Fibroblast of skin of right biceps (primary cell): ENCODE measurements around the gene HS6ST3.

Experiments
- DNase-seq: peaks from one replicate; pipeline ENCODE4 v3.0.0-alpha.2; 2013

The HS6ST3 gene

GRCh38 chr13:96803456-96804100, 713.7 kb downstream of the HS6ST3 start:
- no peak for DNase-seq

GRCh38 chr13:96804174-96804573, 714.3 kb downstream of the HS6ST3 start:
- no peak for DNase-seq

- DNase-seq, result no peak
Observed at GRCh38 chr13:96806746-96807145, 716.8 kb downstream of the HS6ST3 start.

- no peak for DNase-seq
Observed at GRCh38 chr13:96809366-96810096, 719.6 kb downstream of the HS6ST3 start.

- DNase-seq, result no peak
Observed at GRCh38 chr13:96810104-96810503, 720.2 kb downstream of the HS6ST3 start.

DNA sequence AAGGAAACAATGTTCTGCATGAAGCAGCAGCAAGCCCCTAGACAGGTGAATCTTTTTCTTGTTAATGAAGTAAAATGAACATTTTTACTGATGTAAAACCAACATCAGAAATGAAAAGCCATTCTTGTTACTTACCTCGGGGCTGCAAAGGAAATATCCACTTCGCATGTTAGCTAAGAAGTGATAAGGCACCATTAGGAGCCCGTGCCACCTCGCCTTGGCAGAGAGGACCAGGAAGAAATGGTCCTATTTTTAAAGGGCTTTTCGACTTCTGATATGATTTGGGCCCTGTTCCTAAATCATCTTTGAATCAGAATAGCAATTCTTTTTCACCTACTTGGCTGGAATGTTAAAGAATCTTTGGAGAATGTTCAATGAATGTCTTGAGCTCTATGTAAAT, 721.1 kb downstream of the HS6ST3 start:
- no peak for DNase-seq

GRCh38 chr13:96816261-96816660, 726.4 kb downstream of the HS6ST3 start:
- peak; percentile 37 for DNase-seq

GRCh38 chr13:96816874-96817273, 727.0 kb downstream of the HS6ST3 start:
- DNase-seq, result no peak

DNA sequence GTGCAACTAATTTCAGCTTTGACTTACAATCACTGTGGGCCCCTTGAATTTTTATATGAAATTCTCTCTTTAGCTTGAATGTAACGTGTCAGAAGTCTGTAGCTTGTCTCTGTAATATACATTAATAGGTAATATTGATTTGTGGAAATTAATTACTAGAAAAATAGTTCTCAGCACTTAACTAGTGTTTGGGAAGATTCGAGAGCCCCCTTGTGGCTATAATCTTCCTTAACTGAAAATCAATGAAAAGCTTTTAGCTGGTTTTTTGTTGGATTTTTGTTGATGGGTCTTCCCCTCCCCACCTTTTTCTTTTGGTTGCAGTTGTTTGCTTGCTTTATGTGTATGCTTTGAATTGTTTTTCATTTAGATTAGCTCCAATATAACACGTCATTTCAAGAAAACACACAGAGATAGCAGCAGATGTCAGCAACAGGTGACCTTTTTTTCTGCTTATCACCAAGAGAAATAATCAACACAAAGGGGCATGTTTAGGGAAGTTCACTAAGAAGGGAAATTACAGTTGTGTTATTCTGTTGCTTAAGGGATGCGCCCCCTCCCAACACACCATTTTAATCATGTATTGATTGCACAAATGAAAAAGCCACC, 727.5 kb downstream of the HS6ST3 start:
- no peak for DNase-seq

DNA sequence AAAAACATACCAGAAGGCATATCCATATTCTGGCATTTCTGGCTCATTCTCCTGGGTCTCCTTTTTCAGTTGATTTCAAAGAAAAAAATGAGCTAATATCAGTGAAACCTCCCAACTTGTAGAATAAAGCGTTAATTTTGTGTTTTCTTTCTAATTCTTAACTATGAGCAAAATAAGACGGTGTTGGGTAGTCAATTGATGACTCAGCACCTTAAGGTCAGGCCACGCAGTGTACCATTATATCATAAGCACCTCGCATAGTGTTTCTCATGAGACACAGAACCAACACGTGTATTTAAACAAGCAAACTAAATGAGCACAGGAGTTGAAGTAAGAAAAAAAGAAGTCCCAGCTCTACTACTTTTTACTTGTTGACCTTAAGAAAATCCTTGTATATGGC, 729.5 kb downstream of the HS6ST3 start:
- DNase-seq, result no peak

- DNase-seq, result peak; percentile 85
Observed at GRCh38 chr13:96821381-96821780, 731.5 kb downstream of the HS6ST3 start.

GRCh38 chr13:96821971-96822370, 732.1 kb downstream of the HS6ST3 start:
- DNase-seq, result no peak

GRCh38 chr13:96822895-96823294, 733.0 kb downstream of the HS6ST3 start:
- DNase-seq, result peak; percentile 43

GRCh38 chr13:96824140-96824539, 734.2 kb downstream of the HS6ST3 start:
- DNase-seq, result peak; percentile 20

DNA sequence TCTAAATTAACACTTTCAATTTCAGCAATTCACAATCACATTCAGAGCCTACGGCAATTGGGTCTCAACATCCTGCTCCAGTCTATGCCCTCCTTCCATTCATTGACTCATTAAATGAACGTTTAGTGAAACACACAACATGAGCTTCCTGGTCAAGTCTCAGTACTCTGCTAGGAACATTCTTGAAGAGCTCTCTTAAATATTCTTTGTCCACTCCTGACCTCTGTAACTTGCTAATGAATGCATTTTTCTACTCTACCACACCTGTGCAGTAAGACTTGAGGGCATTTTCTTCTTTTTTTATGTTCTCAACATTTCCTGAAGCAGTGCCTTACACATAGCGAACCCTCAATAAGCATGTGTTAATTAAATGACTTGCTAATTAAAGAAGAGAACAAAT, 735.7 kb downstream of the HS6ST3 start:
- no peak for DNase-seq

GRCh38 chr13:96834626-96835025, 744.7 kb downstream of the HS6ST3 start:
- no peak for DNase-seq

GRCh38 chr13:96835546-96835945, 745.6 kb downstream of the HS6ST3 start:
- no peak for DNase-seq

DNA sequence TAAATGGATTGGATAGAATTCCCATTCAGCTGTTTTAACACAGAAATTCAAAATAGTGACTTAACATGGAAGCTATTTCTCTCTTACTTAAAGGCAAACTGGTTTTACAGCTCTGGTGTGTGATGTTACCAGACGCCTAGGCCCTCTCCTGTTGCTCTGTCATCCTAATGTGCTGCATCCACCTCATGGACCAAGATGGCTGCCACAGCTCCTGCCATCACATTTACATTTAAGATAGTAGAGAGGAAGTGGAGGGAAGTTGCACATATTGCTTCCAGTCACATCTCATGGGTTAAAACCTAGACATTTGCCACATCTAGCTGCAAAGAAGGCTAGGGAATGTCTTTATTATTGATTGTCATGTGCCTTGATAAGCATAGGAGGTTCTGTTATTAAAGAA, 746.8 kb downstream of the HS6ST3 start:
- DNase-seq, result no peak

- DNase-seq, result no peak
Observed at GRCh38 chr13:96837809-96838208, 747.9 kb downstream of the HS6ST3 start.

DNA sequence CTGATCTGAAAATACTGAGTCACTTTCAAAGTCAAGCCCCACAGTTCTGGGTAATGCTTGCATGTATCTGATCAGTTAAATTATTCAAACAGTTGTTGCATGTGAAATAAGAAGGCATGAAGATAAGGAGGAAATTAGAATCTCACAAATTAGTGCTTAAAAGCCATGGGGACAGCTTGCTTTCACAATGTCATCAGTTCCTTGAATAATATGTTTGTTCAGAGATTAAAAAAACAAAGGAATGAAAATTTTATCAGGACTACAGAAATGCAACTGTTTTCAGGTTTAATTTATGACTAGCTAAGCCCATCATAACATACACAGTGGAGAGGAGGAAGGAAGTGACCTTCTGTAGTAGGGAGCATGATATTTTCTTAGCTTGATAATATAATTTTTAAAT, 754.3 kb downstream of the HS6ST3 start:
- DNase-seq, result no peak

GRCh38 chr13:96844616-96845015, 754.7 kb downstream of the HS6ST3 start:
- DNase-seq, result no peak

GRCh38 chr13:96848286-96848685, 758.4 kb downstream of the HS6ST3 start:
- no peak for DNase-seq

DNA sequence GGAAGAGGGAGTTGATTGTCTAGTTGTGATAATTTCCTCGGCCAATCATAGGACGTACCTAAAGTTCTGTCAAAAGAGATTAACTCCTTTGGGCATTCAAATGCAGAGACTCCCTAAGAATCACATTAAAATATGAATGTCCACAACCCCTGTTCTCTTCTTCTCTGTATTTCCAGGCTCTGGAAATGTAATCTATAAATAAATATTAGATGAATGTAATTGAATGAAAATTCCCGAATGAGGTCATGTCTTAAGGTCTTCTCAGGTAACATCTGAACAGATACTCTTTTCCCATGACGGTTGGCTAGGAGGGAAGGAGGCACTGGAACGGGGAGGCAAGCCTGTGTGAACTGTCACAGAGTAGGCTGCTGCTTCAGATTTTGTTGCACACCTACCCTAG, 759.2 kb downstream of the HS6ST3 start:
- no peak for DNase-seq

DNA sequence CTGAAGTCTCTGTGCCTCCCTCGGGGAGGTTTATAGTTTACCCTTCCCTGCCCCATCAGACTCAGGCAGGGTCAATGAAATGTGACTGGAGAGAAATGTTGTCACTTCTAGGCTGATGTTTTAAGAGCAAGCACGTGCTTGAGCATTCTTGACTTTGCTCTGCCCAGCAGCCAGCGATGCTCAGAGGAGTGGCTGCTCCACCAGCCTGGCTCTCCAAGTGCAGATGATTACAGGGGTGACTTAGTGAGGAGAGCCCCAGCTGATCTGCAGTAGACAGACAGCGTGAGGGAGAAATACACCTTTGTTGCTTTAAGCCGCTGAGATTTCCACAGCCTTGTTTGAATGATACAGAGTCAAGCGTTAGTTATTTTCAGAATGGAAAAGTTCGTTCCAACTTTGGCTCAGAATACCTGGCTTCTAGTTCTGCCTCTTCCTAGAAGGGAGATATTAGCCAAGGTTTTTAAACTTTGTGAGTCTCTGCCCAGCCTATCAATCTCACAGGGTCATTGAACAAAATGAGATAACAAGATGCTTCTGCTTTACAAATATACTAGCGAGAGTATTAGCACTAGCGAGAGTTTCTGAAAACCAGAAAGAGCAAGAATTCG, 760.7 kb downstream of the HS6ST3 start:
- DNase-seq, result no peak
